ENCODE data around the gene RHOC. TPM values are rescaled to one million over a fixed set of nuclear protein-coding genes. Genes with fewer than 3 reads are reported as not detected.

The RHOC gene
- total RNA-seq, 1 experiment from 2014 or later: 68.9 TPM

DNA sequence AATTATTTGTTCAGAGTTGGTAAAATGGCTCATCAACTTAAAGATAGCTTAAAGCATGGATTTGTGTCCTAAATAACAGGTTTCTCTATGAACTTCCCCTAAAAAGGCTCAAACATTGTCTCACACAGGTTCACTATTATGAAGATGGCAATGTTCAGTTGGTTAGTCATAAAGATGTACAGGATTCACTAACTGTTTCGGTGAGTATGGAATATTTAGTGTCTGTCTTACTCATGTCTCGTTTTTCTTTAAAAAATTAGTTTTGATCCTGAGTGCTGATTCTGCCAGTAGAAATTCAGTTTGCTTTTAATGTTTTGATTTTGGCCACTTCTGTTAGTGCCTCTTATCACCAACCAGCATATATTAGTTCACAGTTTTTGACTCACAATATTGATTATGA lies 40.0 kb downstream of the RHOC start (continued):
- TF ChIP-seq ZNF512 (CRISPR knock-in tag; IDR thresholded peaks at IDR 0.05; ENCODE audit: borderline replicate concordance) (no peak), TEAD1 (CRISPR knock-in tag; IDR thresholded peaks at IDR 0.05) (no peak), GRHL2 (CRISPR knock-in tag; IDR thresholded peaks at IDR 0.05; ENCODE audit: insufficient replicate concordance, severe bottlenecking) (no peak), USF1 (CRISPR knock-in tag; IDR thresholded peaks at IDR 0.05) (no peak)

GRCh38 chr1:112665857-112666256 lies 41.1 kb downstream of the RHOC start:
- H3K36me3 Mint-ChIP-seq: peaks cover 81% of the 10 kb centered on the region
- no peak for ATAC-seq
- TF ChIP-seq ZNF121 (CRISPR knock-in tag; IDR thresholded peaks at IDR 0.05) (peak; percentile 70; the same call in 1 of the 2 replicates), SMAD3 (CRISPR knock-in tag; IDR thresholded peaks at IDR 0.05; ENCODE audit: borderline replicate concordance) (no peak)
- TF ChIP-seq, protein P1, sequence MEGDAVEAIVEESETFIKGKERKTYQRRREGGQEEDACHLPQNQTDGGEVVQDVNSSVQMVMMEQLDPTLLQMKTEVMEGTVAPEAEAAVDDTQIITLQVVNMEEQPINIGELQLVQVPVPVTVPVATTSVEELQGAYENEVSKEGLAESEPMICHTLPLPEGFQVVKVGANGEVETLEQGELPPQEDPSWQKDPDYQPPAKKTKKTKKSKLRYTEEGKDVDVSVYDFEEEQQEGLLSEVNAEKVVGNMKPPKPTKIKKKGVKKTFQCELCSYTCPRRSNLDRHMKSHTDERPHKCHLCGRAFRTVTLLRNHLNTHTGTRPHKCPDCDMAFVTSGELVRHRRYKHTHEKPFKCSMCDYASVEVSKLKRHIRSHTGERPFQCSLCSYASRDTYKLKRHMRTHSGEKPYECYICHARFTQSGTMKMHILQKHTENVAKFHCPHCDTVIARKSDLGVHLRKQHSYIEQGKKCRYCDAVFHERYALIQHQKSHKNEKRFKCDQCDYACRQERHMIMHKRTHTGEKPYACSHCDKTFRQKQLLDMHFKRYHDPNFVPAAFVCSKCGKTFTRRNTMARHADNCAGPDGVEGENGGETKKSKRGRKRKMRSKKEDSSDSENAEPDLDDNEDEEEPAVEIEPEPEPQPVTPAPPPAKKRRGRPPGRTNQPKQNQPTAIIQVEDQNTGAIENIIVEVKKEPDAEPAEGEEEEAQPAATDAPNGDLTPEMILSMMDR (IDR thresholded peaks at IDR 0.05): no peak
- H3K9me3 Mint-ChIP-seq: no peaks in the 10 kb centered on the region
- no peak overlapping the region for H3K4me3 Mint-ChIP-seq
- H3K27ac Mint-ChIP-seq: no peak overlapping the region
- peaks cover 15% of the 10 kb centered on the region for H3K4me1 Mint-ChIP-seq
- ChIA-PET POLR2A (no interaction called here), CTCF (no interaction called here)
- H3K27me3 Mint-ChIP-seq (ENCODE audit: low read depth): no peaks in the 10 kb centered on the region
- DNase-seq (ENCODE audit: low spot score): no peak

DNA sequence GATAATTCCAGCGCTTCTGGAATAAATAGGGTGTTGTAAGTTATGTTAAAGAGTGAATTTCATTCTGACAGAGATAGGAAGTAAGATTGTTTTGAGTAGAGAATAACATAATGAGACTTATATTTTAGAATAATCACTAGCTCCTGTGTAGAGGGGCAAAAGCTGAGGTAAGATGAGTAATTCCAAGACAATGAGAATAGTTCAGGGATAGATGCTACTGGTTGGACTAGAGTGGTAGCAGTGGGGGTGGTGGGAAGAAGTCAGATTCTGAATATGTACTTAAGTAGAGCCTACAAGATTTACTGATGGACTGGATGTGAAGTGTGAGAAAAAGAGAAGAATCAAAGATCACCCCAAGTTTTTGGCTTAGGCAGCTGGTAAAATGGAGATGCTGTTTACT lies 55.7 kb downstream of the RHOC start:
- no peak for DNase-seq (ENCODE audit: low spot score)
- Mint-ChIP-seq H3K4me3 (no peak overlapping the region), H3K9me3 (no peaks in the 10 kb centered on the region), H3K27ac (no peak overlapping the region), H3K27me3 (ENCODE audit: low read depth) (no peaks in the 10 kb centered on the region), H3K36me3 (peaks cover 46% of the 10 kb centered on the region), H3K4me1 (no peaks in the 10 kb centered on the region)
- ChIA-PET POLR2A (no interaction called here), CTCF (no interaction called here)
- TF ChIP-seq ZNF396 (CRISPR knock-in tag; IDR thresholded peaks at IDR 0.05; ENCODE audit: borderline replicate concordance): no peak
- TF ChIP-seq RORB (CRISPR knock-in tag; IDR thresholded peaks at IDR 0.05): no peak
- no peak for TF ChIP-seq ATF3 (CRISPR knock-in tag; conservative IDR thresholded peaks at IDR 0.05)
- TF ChIP-seq ELF4 (CRISPR knock-in tag; IDR thresholded peaks at IDR 0.05; ENCODE audit: low read depth): no peak
- ATAC-seq: no peak

Other genes starting within 250 kb of the RHOC start
- gene WNT2B, start 198.2 kb downstream of the RHOC start, total RNA-seq (2021): 1.0 to 1.2 TPM (median 1.0 TPM) in 3 replicates
- 14.5 to 18.0 TPM (median 14.8 TPM) in 3 replicates for gene ST7L, start 88.0 kb downstream of the RHOC start, total RNA-seq (2021)
- gene CAPZA1, start 87.3 kb downstream of the RHOC start, total RNA-seq (2021): 86.6 to 97.5 TPM (median 91.3 TPM) in 3 replicates
- 80.7 to 99.1 TPM (median 98.8 TPM) in 3 replicates for gene MOV10, start 32.5 kb downstream of the RHOC start, total RNA-seq (2021)
- 19.3 to 23.5 TPM (median 22.6 TPM) in 3 replicates for gene PPM1J, start 8.2 kb upstream of the RHOC start, total RNA-seq (2021)
- 328 to 381 TPM (median 374 TPM) in 3 replicates for gene SLC16A1, start 249.1 kb upstream of the RHOC start, total RNA-seq (2021)